GM19193 (cell line): ENCODE measurements around the gene SNX6.

ENCODE experiments used
- POLR2A ChIP-seq: IDR thresholded peaks from 4 replicates; pipeline ENCODE4 v1.6.1; 2011; ENCODE audit not compliant: insufficient read depth, insufficient read length; ENCODE audit errors: extremely low read depth

Gene SNX6

DNA sequence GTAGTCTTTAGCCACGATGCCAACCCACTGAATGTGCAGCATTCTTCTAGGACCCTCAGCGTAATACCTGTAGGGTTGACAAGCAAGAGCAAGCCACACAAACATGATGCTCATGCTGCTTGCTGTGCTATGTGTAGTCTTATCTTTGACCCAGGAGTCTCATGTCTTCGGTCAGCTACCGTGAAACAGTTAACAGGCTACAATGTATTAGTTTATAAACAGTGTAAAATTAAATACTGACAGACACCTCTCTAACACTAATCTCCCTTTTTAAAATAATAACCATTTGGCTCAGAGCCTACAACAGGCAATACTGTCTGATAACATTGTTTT is 92.3 kb downstream of the SNX6 start:
- no peak for TF ChIP-seq POLR2A

- no peak for TF ChIP-seq POLR2A
Measured at GRCh38 chr14:34536951-34537676, 92.8 kb downstream of the SNX6 start.

DNA sequence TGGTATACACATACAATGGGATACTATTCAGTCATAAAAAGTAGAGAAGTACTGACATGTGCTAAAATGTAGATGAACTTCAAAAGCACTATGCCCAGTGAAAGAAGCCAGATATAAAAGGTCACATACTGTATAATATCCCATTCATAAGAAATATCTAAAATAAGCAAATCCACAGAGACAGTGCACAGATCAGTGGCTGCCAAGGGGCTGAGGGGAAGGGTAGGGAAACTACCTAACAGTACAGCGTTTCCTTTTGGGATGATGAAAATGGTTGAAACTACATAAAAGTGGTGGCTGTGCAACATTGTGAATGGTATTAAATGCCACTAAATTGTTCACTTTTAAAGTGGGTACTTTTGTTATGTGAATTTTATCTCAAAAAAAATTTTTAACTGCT is 102.4 kb downstream of the SNX6 start:
- TF ChIP-seq POLR2A = no peak

GRCh38 chr14:34522496-34522895 is 107.5 kb downstream of the SNX6 start:
- no peak for TF ChIP-seq POLR2A
